NB4 (cell line): ENCODE measurements around the gene ST6GALNAC2.
"Not testable (repeated sequence)": the region's sequence is repeated elsewhere in the genome, so short reads cannot be mapped to it uniquely, and the experiment has no call there.

Experiments used
- DNase-seq: peaks from one replicate; pipeline ENCODE4 v3.0.0; 2010; ENCODE audit warnings: low read depth
- H3K4me3 ChIP-seq: one replicate; pipeline ENCODE4 v1.5.1; 2011; ENCODE audit warnings: mild to moderate bottlenecking, low read depth, low read length, moderate library complexity
- CTCF ChIP-seq: IDR thresholded peaks from one replicate; pipeline ENCODE4 v1.5.1; 2012; ENCODE audit warnings: low read depth, low read length
- MAX ChIP-seq: IDR thresholded peaks from 2 replicates; pipeline ENCODE4 v1.6.1; 2011; ENCODE audit warnings: low read depth, low read length
- MYC ChIP-seq: IDR thresholded peaks from 2 replicates; pipeline ENCODE4 v1.6.1; 2011; ENCODE audit warnings: low read depth, low read length
- POLR2A ChIP-seq: IDR thresholded peaks from 2 replicates; pipeline ENCODE4 v1.6.1; 2011; ENCODE audit warnings: mild to moderate bottlenecking; ENCODE audit not compliant: insufficient read length; ENCODE audit errors: extremely low read depth

ST6GALNAC2 gene

GRCh38 chr17:76562734-76563148 is 22.9 kb downstream of the ST6GALNAC2 start:
- no peak overlapping the region for H3K4me3 ChIP-seq
- DNase-seq = peak; percentile 25

GRCh38 chr17:76561799-76562268 is 23.8 kb downstream of the ST6GALNAC2 start:
- no peak for TF ChIP-seq MYC
- no peak for TF ChIP-seq POLR2A
- TF ChIP-seq CTCF = no peak
- no peak for TF ChIP-seq MAX
- peak overlapping the region; percentile 39 for H3K4me3 ChIP-seq
- DNase-seq = no peak

More at GRCh38 chr17:76562734-76563148, 22.9 kb downstream of the ST6GALNAC2 start:
- TF ChIP-seq MYC = no peak
- TF ChIP-seq CTCF = no peak
- no peak for TF ChIP-seq POLR2A
- no peak for TF ChIP-seq MAX

- TF ChIP-seq POLR2A (no peak), MYC (no peak), MAX (no peak), CTCF (no peak)
- H3K4me3 ChIP-seq = peak overlapping the region; percentile 39
- no peak for DNase-seq
These were observed 24.3 kb downstream of the ST6GALNAC2 start for GRCh38 chr17:76561332-76561731.

- no peak for TF ChIP-seq MAX
- no peak for TF ChIP-seq MYC
- no peak for TF ChIP-seq CTCF
- TF ChIP-seq POLR2A = no peak
- DNase-seq = no peak
- peak overlapping the region; percentile 14 for H3K4me3 ChIP-seq
These were observed 24.8 kb downstream of the ST6GALNAC2 start for GRCh38 chr17:76560877-76561221.

- peak overlapping the region; percentile 100 for H3K4me3 ChIP-seq
- TF ChIP-seq MYC (no peak), MAX (no peak), CTCF (no peak), POLR2A (no peak)
- DNase-seq = peak; percentile 29
These were observed 25.4 kb downstream of the ST6GALNAC2 start for GRCh38 chr17:76560036-76560876.

GRCh38 chr17:76559460-76559859 is 26.2 kb downstream of the ST6GALNAC2 start:
- DNase-seq = not testable (repeated sequence)
- peak overlapping the region; percentile 100 for H3K4me3 ChIP-seq
